K562 (cell line): ENCODE measurements around the gene ZSWIM4.

Experiments used
- DPF2 ChIP-seq: fragments of 450-650 bp; IDR thresholded peaks from 2 replicates; pipeline ENCODE4 v1.6.1; 2016
- EGR1 ChIP-seq: fragments of 450-650 bp; conservative IDR thresholded peaks from 2 replicates; pipeline ENCODE4 v1.6.1; 2017; ENCODE audit warnings: mild to moderate bottlenecking
- KDM2B ChIP-seq: fragments of 250-450 bp; sonication (Bioruptor Pico); IDR thresholded peaks from 2 replicates; pipeline ENCODE4 v1.8.0; 2021; ENCODE audit warnings: mild to moderate bottlenecking, moderate library complexity
- NBN ChIP-seq: fragments of 450-650 bp; IDR thresholded peaks from 2 replicates; pipeline ENCODE4 v1.6.1; 2016; ENCODE audit warnings: low read depth, mild to moderate bottlenecking
- RHOXF2B ChIP-seq: fragments of 250-450 bp; sonication (Bioruptor Pico); conservative IDR thresholded peaks from 2 replicates; pipeline ENCODE4 v1.5.1; 2021
- RUNX1 ChIP-seq: sonication (generic); IDR thresholded peaks from 2 replicates; pipeline ENCODE4 v1.6.1; 2016; ENCODE audit warnings: antibody characterized with exemption, low read depth
- SMARCB1 ChIP-seq: IDR thresholded peaks from 2 replicates; pipeline ENCODE4 v1.6.1; 2011; ENCODE audit warnings: improper control_type of control experiment, low read depth; ENCODE audit not compliant: insufficient read length
- TFAM ChIP-seq: fragments of 250-450 bp; sonication (Bioruptor Pico); conservative IDR thresholded peaks from 2 replicates; pipeline ENCODE4 v1.5.0; 2021; ENCODE audit warnings: mild to moderate bottlenecking, moderate library complexity
- ZFPM2 ChIP-seq: fragments of 250-450 bp; sonication (Bioruptor Pico); IDR thresholded peaks from 2 replicates; pipeline ENCODE4 v1.5.1; 2022; ENCODE audit warnings: mild to moderate bottlenecking
- ZNF263 ChIP-seq: sonication (generic); formaldehyde crosslinking; IDR thresholded peaks from 2 replicates; pipeline ENCODE4 v1.8.0; 2022; ENCODE audit warnings: mild to moderate bottlenecking, missing genetic modification reagents, borderline replicate concordance
- TF ChIP-seq, protein P1 (sequence below), 2 experiments: fragments of 450-650 bp; IDR thresholded peaks; 2 replicates each; pipeline ENCODE4 v1.6.1; 2016; ENCODE audit warnings: mild to moderate bottlenecking in 2 of 2, borderline replicate concordance in 1 of 2, low read depth in 1 of 2, moderate library complexity in 1 of 2
- TF ChIP-seq, protein P2 (sequence below), 3 experiments: IDR thresholded peaks in 2 of 3; conservative IDR thresholded peaks in 1 of 3; 2 replicates each; pipeline ENCODE4 v1.5.1; 2011 to 2012; ENCODE audit warnings: low read length in 3 of 3, mild to moderate bottlenecking in 3 of 3, control low read depth in 2 of 3, improper control_type of control experiment in 1 of 3, inconsistent platforms in 1 of 3, low read depth in 1 of 3, mixed read lengths in 1 of 3, moderate library complexity in 1 of 3; ENCODE audit not compliant: insufficient read depth in 2 of 3
- TF ChIP-seq, protein P3 (sequence below): fragments of 450-650 bp; IDR thresholded peaks from 2 replicates; pipeline ENCODE4 v1.6.1; 2017; ENCODE audit warnings: antibody characterized with exemption, mild to moderate bottlenecking

DNA sequence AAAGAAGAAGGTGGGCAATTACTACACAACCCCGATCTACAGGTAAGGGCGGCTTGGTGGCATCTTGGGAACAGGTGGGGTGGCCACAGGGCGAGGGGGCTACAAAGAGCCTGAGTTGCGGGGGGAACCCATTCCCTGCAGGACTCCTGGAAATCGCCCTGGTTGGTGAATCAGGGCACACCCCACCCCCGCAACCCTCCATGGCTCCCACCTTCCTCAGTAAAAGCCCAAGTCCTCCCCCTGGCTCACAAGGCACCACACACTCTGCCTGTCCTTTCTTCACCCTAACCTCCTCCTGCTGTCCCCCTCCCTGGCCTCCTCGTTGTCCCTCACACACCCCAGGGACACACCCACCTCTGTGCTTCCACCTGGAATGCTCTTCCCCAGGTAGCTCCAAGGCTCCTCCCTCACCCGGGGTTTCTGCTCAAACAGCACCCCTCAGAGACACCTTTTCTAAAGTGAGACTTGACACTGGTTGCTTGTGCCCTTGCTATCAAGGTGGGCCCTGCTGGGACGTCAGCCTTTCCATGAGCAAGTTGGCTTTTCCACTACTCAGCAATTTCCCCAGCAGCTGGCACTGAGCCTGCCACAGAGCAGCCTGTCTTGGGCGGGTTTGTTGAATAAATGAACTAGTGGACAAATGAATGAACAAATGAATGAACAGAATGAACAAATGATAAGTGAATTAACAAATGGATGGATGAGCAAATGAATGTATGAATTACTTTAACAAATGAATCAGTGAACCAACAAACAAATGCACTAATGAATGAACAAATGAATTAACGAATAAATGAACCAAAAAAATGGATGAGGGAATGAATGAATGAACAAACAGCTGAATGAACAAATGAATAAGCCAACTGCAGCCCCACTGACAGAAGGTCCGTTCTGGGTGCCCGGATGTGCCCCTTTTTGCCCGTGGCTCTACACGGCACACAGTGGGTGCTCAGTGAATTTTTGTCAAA, 37.2 kb upstream of the ZSWIM4 start:
- TF ChIP-seq KDM2B (CRISPR knock-in tag) (no peak), DPF2 (no peak), ZNF263 (no peak), TFAM (CRISPR knock-in tag) (no peak), SMARCB1 (no peak), ZFPM2 (CRISPR knock-in tag) (no peak), NBN (no peak), RHOXF2B (CRISPR knock-in tag) (no peak), RUNX1 (no peak), EGR1 (no peak)
- TF ChIP-seq, protein P1, sequence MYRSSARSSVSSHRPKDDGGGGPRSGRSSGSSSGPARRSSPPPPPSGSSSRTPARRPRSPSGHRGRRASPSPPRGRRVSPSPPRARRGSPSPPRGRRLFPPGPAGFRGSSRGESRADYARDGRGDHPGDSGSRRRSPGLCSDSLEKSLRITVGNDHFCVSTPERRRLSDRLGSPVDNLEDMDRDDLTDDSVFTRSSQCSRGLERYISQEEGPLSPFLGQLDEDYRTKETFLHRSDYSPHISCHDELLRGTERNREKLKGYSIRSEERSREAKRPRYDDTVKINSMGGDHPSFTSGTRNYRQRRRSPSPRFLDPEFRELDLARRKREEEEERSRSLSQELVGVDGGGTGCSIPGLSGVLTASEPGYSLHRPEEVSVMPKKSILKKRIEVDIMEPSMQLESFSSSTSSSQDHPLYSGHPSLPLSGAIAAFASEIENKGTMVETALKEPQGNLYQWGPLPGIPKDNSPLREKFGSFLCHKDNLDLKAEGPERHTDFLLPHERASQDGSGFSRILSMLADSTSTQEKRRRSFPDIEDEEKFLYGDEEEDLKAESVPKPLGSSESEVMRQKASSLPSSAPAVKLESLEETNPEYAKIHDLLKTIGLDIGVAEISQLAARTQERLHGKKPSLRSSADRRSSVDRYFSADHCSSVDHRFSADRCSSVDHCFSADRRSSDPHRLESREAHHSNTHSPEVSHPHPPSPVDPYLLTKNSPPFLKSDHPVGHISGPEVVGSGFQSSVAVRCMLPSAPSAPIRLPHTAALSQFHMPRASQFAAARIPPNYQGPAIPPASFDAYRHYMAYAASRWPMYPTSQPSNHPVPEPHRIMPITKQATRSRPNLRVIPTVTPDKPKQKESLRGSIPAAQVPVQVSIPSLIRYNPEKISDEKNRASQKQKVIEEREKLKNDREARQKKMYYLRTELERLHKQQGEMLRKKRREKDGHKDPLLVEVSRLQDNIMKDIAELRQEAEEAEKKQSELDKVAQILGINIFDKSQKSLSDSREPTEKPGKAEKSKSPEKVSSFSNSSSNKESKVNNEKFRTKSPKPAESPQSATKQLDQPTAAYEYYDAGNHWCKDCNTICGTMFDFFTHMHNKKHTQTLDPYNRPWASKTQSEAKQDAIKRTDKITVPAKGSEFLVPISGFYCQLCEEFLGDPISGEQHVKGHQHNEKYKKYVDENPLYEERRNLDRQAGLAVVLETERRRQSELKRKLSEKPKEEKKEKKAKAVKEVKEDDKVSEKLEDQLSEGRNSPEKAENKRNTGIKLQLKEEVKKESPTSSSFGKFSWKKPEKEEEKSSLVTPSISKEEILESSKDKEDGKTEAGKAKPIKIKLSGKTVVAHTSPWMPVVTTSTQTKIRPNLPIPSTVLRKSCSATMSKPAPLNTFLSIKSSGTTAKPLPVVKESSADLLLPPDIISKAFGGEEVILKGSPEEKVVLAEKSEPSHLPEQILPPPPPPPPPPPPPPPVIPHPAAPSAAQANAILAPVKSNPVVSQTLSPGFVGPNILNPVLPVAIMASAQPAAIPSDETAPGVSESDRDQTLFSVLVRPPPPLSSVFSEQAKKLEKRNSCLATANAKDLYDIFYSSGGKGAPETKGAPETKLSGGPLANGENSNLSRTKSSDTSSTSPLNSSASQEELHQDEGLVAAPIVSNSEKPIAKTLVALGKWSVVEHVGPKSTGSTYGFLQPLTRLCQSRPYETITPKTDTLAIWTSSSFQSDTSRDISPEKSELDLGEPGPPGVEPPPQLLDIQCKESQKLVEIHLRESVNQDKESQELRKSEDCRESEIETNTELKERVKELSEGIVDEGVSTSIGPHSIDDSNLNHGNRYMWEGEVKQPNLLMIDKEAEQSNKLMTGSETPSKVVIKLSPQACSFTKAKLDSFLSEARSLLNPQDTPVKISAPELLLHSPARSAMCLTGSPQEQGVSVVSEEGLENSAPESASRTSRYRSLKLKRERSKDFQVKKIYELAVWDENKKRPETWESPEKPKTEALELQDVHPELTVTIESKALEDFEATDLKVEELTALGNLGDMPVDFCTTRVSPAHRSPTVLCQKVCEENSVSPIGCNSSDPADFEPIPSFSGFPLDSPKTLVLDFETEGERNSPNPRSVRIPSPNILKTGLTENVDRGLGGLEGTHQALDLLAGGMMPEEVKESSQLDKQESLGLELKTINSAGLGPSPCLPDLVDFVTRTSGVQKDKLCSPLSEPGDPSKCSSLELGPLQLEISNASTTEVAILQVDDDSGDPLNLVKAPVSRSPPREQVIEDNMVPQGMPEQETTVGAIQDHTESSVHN (IDR thresholded peaks at IDR 0.05; ENCODE audit: borderline replicate concordance in 1 of 2, low read depth in 1 of 2), result no peak
- TF ChIP-seq, protein P2, sequence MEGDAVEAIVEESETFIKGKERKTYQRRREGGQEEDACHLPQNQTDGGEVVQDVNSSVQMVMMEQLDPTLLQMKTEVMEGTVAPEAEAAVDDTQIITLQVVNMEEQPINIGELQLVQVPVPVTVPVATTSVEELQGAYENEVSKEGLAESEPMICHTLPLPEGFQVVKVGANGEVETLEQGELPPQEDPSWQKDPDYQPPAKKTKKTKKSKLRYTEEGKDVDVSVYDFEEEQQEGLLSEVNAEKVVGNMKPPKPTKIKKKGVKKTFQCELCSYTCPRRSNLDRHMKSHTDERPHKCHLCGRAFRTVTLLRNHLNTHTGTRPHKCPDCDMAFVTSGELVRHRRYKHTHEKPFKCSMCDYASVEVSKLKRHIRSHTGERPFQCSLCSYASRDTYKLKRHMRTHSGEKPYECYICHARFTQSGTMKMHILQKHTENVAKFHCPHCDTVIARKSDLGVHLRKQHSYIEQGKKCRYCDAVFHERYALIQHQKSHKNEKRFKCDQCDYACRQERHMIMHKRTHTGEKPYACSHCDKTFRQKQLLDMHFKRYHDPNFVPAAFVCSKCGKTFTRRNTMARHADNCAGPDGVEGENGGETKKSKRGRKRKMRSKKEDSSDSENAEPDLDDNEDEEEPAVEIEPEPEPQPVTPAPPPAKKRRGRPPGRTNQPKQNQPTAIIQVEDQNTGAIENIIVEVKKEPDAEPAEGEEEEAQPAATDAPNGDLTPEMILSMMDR (IDR thresholded peaks at IDR 0.05 in 2 of 3, conservative IDR thresholded peaks at IDR 0.05 in 1 of 3; ENCODE audit: insufficient read depth in 2 of 3, low read depth in 1 of 3, low read length in 3 of 3), result no peak
- TF ChIP-seq, protein P3, sequence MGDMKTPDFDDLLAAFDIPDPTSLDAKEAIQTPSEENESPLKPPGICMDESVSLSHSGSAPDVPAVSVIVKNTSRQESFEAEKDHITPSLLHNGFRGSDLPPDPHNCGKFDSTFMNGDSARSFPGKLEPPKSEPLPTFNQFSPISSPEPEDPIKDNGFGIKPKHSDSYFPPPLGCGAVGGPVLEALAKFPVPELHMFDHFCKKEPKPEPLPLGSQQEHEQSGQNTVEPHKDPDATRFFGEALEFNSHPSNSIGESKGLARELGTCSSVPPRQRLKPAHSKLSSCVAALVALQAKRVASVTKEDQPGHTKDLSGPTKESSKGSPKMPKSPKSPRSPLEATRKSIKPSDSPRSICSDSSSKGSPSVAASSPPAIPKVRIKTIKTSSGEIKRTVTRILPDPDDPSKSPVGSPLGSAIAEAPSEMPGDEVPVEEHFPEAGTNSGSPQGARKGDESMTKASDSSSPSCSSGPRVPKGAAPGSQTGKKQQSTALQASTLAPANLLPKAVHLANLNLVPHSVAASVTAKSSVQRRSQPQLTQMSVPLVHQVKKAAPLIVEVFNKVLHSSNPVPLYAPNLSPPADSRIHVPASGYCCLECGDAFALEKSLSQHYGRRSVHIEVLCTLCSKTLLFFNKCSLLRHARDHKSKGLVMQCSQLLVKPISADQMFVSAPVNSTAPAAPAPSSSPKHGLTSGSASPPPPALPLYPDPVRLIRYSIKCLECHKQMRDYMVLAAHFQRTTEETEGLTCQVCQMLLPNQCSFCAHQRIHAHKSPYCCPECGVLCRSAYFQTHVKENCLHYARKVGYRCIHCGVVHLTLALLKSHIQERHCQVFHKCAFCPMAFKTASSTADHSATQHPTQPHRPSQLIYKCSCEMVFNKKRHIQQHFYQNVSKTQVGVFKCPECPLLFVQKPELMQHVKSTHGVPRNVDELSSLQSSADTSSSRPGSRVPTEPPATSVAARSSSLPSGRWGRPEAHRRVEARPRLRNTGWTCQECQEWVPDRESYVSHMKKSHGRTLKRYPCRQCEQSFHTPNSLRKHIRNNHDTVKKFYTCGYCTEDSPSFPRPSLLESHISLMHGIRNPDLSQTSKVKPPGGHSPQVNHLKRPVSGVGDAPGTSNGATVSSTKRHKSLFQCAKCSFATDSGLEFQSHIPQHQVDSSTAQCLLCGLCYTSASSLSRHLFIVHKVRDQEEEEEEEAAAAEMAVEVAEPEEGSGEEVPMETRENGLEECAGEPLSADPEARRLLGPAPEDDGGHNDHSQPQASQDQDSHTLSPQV, result no peak
